ENCODE measurements around the gene ANKEF1. TPM values are rescaled to one million over a fixed set of nuclear protein-coding genes. Genes with fewer than 3 reads are reported as not detected.

ANKEF1 gene
- total and polyA plus RNA-seq, 7 donors = 0.52 to 2.7 (median 1.3) TPM

DNA sequence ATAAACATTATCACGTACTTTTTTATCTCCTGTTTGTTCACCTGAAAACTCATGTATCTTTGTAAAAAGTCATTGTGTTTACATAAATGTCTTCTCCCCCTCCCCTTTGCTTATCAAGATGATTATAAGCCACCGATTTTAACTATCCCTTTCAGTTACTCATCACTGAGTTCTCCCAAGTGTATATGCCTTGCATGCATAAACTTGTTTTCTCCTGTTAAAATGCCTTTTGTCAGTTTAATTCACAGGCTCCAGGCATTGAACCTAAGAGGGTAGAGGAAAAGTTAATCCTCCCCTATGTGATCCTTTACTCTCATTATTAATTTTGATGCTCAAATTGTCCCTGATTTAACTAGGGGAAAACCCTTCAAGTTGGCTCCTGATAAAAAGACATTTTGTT, 24.2 kb downstream of the ANKEF1 start:
- Histone ChIP-seq H3K27me3 (ENCODE audit: insufficient read depth in 3 of 3, low read length in 2 of 3) (no peaks in the 10 kb centered on the region), H3K36me3 (ENCODE audit: insufficient read depth in 1 of 2, low read depth in 1 of 2) (no peaks in the 10 kb centered on the region), H3K9me3 (no peaks in the 10 kb centered on the region), H3K4me1 (no peaks in the 10 kb centered on the region), H3K4me3 (no peak overlapping the region), H3K27ac (no peak overlapping the region)
- WGBS, 3 donors = 68 to 72% (median 72%) methylated on average over 2 of the region's 2 CpGs
- ATAC-seq = no peak
- TF ChIP-seq, protein P1, sequence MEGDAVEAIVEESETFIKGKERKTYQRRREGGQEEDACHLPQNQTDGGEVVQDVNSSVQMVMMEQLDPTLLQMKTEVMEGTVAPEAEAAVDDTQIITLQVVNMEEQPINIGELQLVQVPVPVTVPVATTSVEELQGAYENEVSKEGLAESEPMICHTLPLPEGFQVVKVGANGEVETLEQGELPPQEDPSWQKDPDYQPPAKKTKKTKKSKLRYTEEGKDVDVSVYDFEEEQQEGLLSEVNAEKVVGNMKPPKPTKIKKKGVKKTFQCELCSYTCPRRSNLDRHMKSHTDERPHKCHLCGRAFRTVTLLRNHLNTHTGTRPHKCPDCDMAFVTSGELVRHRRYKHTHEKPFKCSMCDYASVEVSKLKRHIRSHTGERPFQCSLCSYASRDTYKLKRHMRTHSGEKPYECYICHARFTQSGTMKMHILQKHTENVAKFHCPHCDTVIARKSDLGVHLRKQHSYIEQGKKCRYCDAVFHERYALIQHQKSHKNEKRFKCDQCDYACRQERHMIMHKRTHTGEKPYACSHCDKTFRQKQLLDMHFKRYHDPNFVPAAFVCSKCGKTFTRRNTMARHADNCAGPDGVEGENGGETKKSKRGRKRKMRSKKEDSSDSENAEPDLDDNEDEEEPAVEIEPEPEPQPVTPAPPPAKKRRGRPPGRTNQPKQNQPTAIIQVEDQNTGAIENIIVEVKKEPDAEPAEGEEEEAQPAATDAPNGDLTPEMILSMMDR (IDR thresholded peaks at IDR 0.05) = no peak
- intact Hi-C loops (cut with DNase I) = no loop called here
- DNase-seq = no peak

DNA sequence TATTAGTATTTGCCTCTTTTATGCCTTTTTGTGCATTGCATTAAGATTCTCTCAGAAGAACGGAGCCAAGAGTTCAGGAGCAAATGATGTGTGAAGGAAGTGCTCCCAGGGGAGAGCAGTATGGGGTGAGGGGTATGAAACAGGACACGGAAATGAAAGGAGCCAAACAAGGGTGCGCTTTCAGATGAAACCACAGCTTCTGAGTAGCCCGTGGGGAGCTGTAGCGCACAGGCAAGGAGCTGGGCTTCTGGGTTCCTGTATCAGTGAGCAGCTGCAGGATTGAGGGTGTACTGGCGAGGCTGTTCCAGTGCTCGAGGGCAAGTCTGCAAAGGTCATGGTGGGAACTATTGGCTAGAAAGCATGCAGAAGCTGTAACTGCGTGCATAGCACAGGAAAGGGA, 25.4 kb downstream of the ANKEF1 start:
- DNase-seq (no peak), ATAC-seq (no peak)
- no peak overlapping the region for H3K4me3 ChIP-seq
- H3K27me3 ChIP-seq (ENCODE audit: insufficient read depth in 3 of 3, low read length in 2 of 3) = peaks cover 0 to 4% (median 0%) of the 10 kb centered on the region in 3 donors
- no peaks in the 10 kb centered on the region for H3K9me3 ChIP-seq
- TF ChIP-seq, protein P1 (IDR thresholded peaks at IDR 0.05) = no peak
- no peaks in the 10 kb centered on the region for H3K4me1 ChIP-seq
- H3K36me3 ChIP-seq (ENCODE audit: insufficient read depth in 1 of 2, low read depth in 1 of 2) = no peaks in the 10 kb centered on the region
- H3K27ac ChIP-seq = no peak overlapping the region
- WGBS, 3 donors = 31 to 38% (median 34%) methylated on average over 8 of the region's 8 CpGs
- intact Hi-C loops (cut with DNase I) = no loop called here

DNA sequence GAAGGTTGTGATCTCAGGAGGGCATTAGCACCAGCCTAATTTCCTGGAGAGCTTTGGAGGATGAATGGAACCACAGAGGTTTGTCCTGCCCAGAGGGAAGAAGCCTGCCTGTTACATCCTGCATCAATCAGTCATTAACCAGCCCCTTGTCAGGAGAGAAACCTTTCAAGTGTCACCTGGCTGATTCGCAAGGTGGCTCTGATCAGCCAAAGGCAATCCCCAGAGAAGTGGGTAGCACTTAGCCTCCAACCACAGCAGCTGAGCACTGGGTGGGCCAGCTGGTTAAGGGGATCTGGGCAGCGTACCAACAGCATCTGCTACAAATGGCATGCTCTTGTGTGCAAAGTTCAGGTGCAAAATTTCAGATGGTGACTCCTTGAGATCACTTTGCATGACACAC, 26.9 kb downstream of the ANKEF1 start:
- Histone ChIP-seq H3K9me3 (no peaks in the 10 kb centered on the region), H3K27ac (no peak overlapping the region), H3K36me3 (ENCODE audit: insufficient read depth in 1 of 2, low read depth in 1 of 2) (no peaks in the 10 kb centered on the region), H3K4me1 (no peaks in the 10 kb centered on the region), H3K4me3 (no peak overlapping the region), H3K27me3 (ENCODE audit: insufficient read depth in 3 of 3, low read length in 2 of 3) (peaks cover 0 to 4% (median 0%) of the 10 kb centered on the region in 3 donors)
- TF ChIP-seq, protein P1 (IDR thresholded peaks at IDR 0.05) = no peak
- intact Hi-C loops (cut with DNase I) = no loop called here
- DNase-seq = no peak
- WGBS, 3 donors = 32 to 43% (median 41%) methylated on average over 2 of the region's 2 CpGs
- ATAC-seq = no peak

DNA sequence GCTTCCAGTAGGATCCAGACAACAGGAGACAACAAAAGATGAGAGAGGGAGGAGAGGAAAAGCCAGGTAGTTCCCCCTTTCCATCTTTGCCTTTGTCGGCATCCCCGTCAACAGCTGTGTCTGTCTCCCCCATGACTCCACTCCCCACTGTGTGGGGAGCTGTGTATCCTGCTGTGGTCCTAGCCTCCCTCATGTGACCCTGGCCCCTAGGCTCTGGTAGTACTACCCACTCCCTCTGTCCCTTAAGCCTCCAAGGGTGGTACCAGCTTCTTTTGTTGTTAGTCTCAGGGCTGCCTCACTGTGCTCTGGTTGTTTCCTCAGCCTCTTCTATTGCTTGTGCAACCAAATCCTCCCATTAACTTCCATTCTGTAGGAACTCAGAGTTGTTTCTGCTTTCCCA, 28.7 kb downstream of the ANKEF1 start:
- intact Hi-C loops (cut with DNase I) = no loop called here
- Histone ChIP-seq H3K27me3 (ENCODE audit: insufficient read depth in 3 of 3, low read length in 2 of 3) (peaks cover 0 to 4% (median 0%) of the 10 kb centered on the region in 3 donors), H3K36me3 (ENCODE audit: insufficient read depth in 1 of 2, low read depth in 1 of 2) (no peaks in the 10 kb centered on the region), H3K27ac (no peak overlapping the region), H3K9me3 (no peaks in the 10 kb centered on the region), H3K4me3 (no peak overlapping the region), H3K4me1 (no peaks in the 10 kb centered on the region)
- 77 to 94% (median 87%) methylated on average over 2 of the region's 2 CpGs for WGBS, 3 donors
- no peak for DNase-seq
- ATAC-seq = no peak
- TF ChIP-seq, protein P1 (IDR thresholded peaks at IDR 0.05) = no peak

DNA sequence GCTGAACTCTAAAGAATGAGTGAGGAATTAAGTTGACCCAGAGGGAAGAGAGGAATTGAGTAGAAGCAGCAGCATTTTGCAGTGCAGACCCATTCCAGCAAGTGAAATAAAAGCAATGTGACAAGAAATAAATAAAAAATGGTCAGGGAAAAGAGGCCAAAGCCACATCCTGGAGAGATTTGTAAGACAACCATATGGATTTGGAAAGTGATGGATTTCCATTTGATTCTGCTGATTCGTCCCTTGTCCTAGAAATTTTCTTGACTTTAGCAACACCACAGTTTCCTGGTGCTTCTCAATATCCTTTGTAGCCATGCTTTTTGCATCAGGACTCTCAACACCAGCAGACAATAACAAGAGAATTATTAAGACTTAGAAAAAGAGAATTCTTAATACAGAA, 29.8 kb downstream of the ANKEF1 start:
- ATAC-seq = no peak
- Histone ChIP-seq H3K36me3 (ENCODE audit: insufficient read depth in 1 of 2, low read depth in 1 of 2) (no peaks in the 10 kb centered on the region), H3K4me3 (no peak overlapping the region), H3K9me3 (no peaks in the 10 kb centered on the region), H3K4me1 (no peaks in the 10 kb centered on the region), H3K27ac (no peak overlapping the region), H3K27me3 (ENCODE audit: insufficient read depth in 3 of 3, low read length in 2 of 3) (peaks cover 0 to 4% (median 0%) of the 10 kb centered on the region in 3 donors)
- intact Hi-C loops (cut with DNase I) = no loop called here
- WGBS, 3 donors = 76 to 87% (median 83%) methylated on average over 1 of the region's 1 CpG
- TF ChIP-seq, protein P1 (IDR thresholded peaks at IDR 0.05) = no peak
- DNase-seq = no peak

Data from psoas muscle (tissue), 8 donors.